HG03159 (cell line): Measurements from ENCODE around the gene SMPX.

Experiments used
- ATAC-seq: cut with Tn5 transposase; IDR thresholded peaks from one replicate; pipeline ENCODE4 v1.9.1; 2021; ENCODE audit warnings: mild to moderate bottlenecking, moderate library complexity; ENCODE audit not compliant: unreplicated experiment

The SMPX gene

DNA sequence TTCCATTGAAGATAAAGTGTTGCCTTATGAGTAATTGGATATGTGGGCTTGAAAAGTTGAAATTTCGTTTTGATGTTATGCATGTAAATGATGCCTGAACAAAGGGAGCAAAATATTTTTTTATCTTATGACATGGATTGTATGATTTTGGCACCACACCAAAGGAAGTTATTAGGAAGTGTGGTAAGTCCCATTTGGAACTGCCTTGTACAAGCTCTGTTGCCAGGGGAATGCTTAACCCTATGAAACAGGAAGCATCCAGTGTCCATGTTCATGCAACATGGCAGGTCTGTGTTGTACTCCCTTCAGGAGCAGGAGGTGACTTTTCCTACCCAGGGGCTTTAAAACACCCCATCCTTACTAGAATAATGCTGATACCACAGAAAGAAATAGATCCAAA is 13.2 kb downstream of the SMPX start:
- no peak for ATAC-seq

DNA sequence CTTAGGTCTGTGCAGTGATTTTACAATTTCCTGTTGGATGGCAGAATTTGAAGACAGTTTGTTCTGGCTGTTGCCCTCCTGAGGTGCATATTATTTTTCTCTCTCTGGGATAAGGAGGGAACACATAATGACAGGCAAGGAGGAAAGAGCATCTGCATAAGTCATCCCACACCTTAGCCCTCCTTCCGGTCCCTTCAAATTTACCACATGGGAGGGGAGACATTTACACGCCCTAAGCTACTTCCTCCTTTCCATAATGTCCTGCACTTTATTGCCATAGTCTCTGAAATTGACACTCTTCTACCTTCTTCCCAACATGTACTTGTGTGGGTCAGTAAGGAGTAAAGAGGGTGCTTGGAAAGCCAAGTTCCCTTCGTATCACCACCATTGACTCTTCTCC is 13.9 kb downstream of the SMPX start:
- no peak for ATAC-seq

DNA sequence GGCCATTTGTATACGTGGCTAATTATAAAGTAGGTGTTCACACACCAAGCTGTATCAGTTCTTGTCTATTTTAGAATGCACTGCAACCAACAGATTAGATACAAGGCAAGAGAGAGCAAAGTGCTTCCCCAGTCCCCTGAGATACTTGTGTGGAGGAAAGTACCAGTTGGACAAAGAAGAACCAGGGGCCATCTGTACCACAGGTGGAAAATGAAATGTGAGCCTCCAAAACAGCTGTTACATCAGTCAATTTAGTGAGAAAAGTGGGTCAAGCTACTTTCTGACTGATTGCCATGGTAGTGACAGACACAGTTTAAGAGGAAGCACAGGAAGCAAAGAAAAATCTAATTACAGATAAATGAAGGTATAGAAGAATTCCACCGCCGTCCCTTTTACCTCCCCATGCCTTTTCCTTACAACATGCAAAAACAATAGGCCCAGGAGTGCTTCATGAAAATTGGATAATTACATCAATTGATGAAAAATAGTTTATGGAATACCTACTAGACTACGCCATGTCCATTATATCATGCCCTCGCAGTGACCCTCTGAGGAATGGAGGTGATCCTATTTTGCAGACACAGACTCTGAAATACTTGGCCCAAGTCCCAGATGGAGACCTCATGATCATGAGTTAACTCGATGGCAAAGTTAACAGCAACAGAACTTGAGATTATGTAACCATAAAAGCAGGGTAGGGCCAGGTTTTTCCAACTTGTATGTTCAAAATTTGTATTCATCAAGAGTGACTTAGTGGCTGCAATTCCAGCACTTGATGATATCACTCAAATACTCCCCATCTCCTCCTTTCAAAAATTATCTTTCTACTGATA is 15.8 kb downstream of the SMPX start:
- no peak for ATAC-seq

DNA sequence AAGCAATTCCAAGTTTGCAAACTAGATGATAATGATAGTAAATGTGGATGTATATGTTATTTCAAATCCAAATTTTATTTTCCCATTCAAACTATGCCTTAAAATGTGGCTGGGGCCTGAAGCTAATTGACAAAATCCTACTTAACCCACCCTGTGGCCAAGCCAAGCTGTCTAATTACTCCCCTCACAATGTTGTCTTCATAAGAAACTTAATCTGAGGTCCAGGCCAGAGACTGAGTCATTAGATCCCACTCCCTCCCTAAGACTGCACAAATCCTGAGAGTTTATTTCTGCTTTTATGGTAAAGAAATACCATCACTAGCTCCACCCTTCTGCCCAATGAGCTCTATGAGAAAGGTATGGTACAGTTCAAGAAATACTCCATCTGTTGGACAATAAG is 16.6 kb downstream of the SMPX start:
- ATAC-seq, result no peak

DNA sequence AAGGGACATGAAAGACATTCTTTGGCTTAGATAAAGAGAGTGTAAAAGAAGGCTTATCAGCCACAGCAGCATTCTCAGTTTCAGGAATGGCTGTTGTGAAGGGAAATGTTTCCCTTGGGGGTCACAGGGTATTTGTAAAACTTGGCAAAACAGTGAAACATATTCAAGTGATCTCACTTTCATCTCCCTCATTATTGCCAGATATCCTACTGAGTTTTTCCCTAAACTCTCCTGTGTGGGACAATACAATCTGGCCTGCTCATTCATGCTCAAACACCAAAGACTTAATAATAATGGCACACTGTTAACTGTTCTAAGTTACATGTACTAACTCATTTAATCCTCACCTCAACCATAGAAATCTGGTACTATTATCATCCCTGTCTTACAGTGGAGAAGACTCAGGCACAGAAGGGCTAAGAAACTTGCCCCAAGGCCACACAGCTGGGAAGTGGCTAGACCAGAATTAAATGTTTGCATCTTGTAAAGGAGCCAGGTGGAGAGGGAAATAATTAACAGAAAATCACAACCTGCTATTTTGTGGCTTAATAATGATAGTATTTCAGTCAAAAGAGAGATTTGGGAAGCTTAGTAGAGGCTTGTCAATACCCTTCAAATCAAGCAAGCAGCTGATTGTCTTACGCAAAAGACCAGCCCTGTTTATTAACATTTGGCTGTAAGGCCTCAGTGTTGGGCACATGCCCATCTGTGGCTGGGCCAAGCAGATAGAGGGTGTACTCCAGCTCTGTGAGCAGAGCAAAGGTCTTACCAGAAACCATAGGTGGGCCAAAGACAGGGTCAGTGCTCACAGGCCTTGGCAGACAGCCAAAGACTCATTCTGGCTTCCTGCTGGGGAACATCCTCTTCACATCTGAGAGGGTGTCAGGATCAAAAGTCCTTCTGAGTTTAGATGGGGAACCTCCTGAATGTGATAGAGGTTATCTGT is 17.3 kb downstream of the SMPX start:
- no peak for ATAC-seq

DNA sequence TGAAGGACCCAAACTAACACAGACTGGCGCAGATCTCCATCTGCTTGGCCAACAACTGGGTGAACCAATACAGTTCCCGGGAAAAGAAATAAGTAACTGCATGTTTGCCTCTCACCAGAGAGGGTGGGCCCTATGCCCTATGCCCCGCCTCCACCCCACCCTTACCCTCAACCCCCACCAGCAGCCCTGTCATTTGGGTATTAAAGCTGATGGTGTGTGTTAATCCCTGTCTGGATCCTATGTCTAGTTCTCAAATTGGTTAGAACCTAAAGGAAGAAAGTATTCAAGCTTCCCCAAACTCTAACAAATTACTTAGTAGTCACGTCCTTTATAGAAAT is 19.0 kb downstream of the SMPX start:
- no peak for ATAC-seq

DNA sequence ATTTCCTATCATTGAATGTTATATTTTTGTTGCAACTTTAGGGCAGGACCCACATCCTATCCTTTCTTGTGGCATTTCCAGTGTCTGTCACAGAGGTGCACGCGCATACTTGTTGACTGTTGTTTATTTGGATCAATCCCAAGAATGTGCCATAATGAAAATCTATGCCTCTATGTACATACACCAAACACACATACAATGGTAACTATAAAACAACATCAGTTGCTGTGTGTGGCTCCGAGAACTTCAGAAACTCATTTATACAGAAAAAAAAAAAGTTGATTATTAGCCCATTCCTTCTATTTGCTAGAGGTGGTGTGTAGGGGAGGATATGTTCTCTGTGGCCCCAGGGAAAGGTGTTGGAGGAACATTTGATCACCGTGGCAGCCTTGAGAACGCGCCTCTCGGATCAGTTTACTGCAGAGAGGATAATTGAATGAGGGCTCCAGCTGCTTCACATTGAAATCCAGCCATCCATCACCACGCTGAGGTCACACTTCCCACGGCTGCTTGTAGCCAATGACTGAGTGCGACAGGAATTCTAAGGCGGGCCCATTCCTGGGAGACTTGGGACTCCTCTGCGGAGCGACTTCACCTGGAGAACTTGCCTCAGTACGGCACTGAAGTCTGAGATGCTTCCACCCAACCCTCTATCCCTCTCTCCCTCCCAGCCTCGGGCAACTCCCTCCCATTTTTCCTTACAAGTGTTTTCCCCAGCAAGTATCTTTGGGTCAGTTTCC is 19.5 kb downstream of the SMPX start:
- ATAC-seq, result no peak

DNA sequence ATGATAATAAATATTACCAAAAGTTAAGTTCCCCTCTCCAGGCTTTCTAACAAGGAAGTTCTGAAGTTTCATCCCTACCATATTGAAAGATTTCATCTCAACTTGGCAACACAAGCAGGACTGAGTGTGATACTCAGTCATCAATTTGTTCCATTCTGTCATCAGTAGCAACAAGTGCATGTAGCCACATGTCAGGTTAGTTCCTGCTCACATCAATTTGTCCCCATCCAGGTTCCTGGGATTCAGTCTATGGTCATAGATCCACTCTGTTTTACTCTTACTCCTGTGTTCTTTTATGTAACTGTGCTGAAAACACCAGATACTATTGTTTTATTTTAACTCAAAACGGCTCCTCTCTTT is 22.2 kb downstream of the SMPX start:
- ATAC-seq, result no peak

DNA sequence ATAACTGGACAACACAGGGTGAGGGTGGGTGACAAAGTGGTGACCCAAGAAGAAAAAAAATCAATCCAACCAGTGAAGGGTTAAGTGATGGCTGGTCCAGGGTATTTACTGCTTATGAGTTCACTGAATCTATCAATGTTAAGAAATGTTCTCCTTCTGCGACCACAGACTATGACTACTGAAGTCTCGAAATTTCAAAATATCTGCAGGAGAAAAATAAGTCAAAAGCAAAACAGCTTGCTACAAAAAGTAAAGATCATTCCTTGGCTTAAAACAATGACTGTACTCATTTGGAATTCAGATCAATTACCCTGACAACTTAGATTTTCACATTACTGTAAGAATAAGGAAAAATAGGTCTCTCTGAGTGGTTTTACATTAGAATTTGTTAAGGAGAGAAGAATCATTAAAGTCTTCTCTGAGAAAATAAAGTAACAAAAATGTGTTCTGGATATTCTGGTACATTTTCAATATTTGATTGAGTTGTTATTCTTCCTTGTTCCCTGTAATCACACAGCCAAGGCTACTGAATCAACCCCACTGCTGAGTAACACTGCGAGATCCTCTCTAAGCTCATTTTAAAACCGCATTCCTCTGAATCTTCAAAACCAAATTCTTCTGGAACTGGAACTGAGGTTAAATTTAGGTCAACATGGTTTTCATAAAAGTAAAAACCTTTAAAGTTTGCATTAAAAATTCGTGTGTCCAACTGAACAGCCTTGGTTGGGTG is 22.7 kb downstream of the SMPX start:
- no peak for ATAC-seq

DNA sequence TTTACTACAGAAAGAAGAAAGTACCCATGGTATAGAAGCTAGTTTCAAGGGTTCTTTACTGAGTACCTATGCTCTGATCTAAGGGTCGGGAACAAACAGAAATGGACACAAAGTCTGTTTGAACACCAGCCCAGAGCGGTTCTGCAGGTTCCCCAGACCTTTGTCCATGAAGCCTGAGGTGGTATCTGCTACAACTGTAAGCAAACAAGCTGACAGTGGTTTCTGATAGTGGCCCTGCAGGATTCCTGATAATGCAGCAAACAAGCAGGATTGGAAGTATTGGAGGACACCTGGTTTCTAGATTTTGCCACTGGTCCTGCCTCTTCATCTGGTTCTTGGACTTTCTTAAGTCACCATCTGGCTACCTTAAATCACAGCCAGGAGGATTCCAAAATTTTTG is 23.7 kb downstream of the SMPX start:
- ATAC-seq, result no peak

DNA sequence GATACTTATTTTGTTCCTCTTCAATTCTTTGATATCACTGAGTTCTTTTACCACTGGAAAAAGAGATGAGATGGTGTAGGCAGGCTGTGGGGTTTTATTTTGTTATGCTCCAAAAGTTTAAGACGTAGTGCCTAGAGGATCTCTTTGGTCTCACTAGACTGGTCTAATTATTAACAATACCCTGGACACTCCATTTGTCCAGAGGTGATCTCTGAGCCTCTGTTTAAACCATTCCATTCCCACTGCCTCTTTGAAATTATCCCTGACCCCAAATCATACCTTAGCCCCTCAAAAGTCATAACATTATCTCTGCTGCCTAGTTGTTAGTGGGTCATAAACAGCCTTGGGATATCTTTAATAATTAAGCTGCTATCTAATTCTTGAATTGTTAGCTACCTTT is 24.2 kb downstream of the SMPX start:
- ATAC-seq, result no peak

DNA sequence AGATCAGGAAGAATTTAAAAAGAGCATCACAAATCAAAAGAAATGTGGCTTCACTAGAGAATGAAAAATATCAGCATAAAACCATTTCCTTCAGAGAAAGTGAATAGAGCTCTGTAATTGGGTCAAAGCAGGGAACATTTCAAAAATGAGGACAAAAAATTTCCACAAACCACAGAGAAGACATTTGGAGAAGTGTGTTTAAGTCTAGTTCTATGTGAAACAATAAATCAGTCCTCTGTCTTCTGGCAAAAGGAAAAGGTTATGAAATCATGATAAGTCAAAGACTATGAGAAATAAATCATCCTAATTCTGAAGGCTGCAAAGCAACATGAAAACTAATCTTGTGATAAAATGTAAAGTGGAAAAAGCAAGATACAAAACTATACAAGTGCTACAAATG is 27.9 kb downstream of the SMPX start:
- no peak for ATAC-seq

DNA sequence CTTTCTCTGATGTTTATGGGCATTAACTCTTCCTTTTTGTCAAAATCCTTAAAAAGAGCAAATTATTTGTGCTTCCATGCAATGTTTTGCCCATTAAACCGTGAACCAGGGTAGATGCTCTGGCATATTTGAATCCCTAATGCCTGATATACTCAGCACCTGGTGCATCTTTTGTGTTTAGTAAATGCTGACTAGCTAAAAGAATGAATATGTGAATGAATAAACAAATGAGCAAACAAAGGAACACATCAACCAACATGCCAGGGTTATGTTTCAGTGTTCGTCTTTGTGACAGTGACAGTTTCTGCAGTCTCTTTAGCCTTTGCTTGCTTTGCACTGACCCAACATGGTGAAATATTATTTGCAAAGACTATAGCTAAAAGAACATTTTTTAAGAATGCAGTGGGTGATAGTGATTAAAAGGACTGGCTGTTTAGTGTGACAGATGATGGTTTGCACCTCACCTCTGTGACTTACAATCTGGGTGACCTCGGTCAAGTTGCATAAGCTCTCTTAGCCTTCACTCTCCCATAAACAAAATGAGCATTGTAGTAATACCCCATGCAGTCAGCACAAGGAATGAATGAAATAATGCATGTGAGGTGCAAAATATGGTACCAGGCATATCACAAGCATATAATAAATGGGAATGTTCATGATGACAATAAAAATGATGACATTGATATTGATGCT is 29.5 kb downstream of the SMPX start:
- ATAC-seq, result no peak

DNA sequence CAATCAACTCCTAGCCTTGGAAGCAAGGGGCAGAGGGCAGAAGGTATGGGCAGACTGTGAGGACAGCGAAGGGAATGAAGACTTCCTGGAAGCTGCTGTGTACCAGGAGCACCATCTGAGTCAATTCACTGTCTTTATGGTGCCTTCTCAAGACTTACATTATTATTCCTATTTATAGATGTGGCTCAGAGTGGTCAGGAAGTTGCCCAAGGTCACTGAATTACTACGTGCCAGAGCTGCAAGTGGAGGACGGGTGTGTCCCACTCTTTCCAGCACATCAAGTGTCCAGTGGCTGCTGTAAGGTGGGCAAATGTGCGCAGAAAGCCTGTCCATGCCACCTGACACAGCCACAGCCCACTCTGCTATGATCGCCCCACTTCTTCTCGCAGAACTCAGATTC is 32.0 kb downstream of the SMPX start:
- no peak for ATAC-seq

DNA sequence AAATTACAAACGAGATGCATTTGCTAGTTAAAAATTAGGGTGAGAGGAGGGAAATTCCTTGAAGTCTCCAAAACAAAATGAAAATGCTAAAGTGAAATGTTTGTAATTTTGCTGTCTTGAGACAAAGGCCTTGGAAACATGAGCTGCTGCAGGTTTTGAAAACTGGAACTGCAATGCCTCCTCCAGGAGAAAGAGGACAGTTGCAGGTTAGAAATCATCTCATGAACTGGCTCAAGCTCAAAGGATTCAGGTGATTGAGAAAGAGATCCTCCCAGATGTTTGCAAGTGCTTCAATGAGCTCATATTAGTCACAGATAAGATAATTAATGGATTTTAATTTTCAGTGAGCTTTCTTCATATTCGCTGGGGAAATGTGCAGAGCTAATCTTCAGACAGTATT is 32.4 kb downstream of the SMPX start:
- no peak for ATAC-seq

DNA sequence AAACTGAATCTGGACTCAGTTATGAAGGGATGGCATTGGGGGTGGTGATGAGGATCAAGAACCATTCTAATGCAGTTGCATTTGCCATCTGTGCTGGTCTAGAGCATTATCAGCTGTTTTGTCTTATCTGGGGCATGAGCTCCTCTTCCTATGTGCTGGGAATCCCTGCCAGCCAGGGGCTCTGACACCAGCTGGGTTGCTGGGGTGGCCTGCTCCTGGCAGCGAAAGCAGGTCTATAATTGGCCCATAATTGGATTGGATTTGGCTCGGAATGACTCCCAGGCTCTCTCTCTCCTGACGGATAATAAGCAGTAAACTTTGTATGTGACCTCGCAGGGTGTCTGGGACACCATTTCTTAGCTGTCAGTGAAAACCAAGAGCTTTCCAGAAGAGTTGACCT is 34.1 kb downstream of the SMPX start:
- no peak for ATAC-seq

DNA sequence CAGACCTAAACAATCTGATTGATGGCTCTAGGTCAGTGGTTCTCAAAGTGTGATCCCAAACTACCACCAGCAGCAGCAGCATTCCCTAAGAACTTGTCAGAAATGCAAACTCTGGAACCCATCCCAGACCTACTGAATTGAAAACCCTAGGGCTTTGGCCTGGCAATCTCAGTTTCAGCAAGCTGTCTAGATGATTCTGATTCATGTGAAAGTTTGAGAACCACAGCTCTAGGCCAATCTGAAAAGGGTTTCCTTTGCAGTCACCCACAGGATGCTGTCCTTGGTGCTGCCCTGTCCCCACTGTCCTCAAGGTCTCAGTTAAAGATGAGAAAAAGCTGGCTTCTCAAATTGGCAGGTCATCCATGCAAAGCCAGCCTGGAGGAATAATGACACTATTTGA is 34.8 kb downstream of the SMPX start:
- no peak for ATAC-seq

DNA sequence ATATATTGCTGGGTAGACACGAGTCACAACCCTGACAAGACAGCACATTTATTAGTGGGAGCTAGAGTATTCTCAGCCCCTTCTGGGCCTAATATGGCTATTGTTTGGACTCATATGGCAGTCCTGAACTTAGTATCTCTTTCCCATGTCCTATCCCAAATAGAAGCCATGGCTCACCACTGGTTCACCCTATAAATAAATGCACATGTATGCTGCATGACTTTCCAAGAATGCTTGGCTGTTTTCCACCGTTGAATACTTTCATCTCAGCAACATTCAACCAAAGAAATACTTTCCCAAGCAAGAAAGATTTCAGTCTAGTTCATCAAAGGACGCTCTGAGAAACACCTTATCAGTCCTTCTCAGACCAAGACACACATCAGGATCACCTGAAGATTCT is 36.7 kb downstream of the SMPX start:
- no peak for ATAC-seq

DNA sequence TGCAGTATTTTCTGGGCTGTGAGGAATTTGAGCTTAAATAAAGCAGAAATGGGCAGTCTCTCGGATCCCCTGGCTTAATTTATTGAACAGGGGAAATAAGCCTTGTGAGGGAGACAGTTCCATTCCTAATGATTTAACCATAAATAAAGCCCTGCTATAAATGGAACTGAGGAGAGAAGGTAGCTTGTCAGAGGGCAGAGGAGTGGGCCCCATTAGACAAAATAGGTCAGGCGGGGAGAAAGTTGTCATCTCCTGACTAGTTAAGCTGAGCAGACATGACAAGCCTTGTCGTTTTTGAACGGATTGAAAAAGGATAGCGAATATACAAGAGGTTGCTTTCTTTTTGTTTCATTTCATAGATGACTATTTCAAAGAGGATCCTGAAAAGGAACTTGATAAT is 39.3 kb downstream of the SMPX start:
- ATAC-seq, result no peak

DNA sequence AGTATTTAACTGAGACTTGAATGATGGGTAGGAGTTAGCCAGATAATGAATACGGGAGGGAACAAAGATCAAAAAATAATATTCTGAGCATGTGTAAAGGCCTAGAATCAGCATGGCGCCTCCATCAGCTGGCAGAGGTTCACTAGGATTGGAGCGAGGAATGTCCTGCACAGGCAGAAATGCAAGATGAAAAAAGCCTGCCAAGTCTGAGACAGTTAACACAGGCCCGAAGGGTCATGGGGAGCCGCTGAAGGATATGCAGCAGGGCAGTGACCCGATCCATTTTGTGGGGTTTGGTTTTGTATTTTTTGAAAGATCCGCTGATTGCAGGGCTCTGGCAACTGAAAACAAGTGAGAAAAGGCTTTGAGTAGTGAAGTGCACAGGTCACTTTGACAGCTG is 40.1 kb downstream of the SMPX start:
- no peak for ATAC-seq
